ENCODE data around the gene NME7.
"Not testable (repeated sequence)": the region's sequence is repeated elsewhere in the genome, so short reads cannot be mapped to it uniquely, and the experiment has no call there.

NME7 gene

DNA sequence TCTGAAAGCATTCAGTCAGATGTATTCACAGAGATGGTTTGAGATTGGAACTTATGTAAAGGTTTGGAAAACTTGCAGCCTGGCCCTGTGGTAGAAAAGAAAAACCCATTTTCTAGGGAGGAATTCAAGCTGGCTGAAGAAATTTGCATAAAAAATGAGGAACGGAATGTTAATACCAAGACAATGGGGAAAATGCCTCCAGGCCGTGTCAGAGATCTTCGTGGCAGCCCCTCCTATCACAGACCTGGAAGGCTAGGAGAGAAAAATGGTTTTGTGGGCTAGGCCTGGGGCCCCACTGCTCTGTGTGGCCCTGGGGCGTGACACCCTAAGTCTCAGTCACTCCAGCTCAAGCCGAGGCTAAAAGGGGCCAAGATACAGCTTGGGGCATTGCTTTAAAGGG lies 26.7 kb downstream of the NME7 start:
- no peaks in the 10 kb centered on the region for H3K27me3 ChIP-seq (ENCODE audit: low read depth, low read length)
- no peak overlapping the region for H3K4me2 ChIP-seq (ENCODE audit: low read length)
- no peak overlapping the region for H2AFZ ChIP-seq (ENCODE audit: low read depth, low read length)
- no peak overlapping the region for H3K9ac ChIP-seq (ENCODE audit: low read length)
- TF ChIP-seq EZH2phosphoT487 (IDR thresholded peaks at IDR 0.05; ENCODE audit: low read depth), result no peak
- TF ChIP-seq, protein P1, sequence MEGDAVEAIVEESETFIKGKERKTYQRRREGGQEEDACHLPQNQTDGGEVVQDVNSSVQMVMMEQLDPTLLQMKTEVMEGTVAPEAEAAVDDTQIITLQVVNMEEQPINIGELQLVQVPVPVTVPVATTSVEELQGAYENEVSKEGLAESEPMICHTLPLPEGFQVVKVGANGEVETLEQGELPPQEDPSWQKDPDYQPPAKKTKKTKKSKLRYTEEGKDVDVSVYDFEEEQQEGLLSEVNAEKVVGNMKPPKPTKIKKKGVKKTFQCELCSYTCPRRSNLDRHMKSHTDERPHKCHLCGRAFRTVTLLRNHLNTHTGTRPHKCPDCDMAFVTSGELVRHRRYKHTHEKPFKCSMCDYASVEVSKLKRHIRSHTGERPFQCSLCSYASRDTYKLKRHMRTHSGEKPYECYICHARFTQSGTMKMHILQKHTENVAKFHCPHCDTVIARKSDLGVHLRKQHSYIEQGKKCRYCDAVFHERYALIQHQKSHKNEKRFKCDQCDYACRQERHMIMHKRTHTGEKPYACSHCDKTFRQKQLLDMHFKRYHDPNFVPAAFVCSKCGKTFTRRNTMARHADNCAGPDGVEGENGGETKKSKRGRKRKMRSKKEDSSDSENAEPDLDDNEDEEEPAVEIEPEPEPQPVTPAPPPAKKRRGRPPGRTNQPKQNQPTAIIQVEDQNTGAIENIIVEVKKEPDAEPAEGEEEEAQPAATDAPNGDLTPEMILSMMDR (IDR thresholded peaks at IDR 0.05; ENCODE audit: low read depth, low read length), result no peak
- H3K4me3 ChIP-seq (ENCODE audit: low read length), result no peak overlapping the region
- no peaks in the 10 kb centered on the region for H3K36me3 ChIP-seq (replicated peaks; ENCODE audit: low read depth, low read length)
- no peaks in the 10 kb centered on the region; the same call in 1 of the 2 replicates for H3K4me1 ChIP-seq (ENCODE audit: low read length)
- H3K79me2 ChIP-seq (ENCODE audit: low read length), result no peaks in the 10 kb centered on the region
- no peak overlapping the region for H3K27ac ChIP-seq (ENCODE audit: low read length)
- H4K20me1 ChIP-seq (ENCODE audit: insufficient read depth, low read length), result no peaks in the 10 kb centered on the region
- no peaks in the 10 kb centered on the region for H3K9me3 ChIP-seq (ENCODE audit: insufficient read depth, low read length)

DNA sequence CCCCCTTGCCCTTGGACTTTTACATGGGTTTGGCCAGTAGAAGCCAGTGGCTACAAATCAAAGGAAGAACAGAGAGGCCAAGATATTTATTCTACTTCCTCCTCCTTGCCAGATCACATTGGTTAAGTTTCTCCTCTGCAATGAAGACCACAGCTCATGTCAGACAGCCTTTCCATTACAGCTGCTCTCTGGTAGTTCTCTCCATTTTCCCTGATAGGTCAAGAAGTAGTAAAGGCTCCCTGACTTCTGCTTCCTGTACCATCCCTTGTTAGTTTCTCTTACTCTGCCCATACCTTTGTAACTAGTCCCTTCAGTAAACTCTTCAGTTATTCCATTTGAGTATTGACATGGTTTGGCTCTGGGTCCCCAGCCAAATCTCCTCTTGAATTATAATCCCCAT lies 27.8 kb downstream of the NME7 start:
- no peaks in the 10 kb centered on the region for H3K9me3 ChIP-seq (ENCODE audit: insufficient read depth, low read length)
- H3K9ac ChIP-seq (ENCODE audit: low read length), result no peak overlapping the region
- TF ChIP-seq, protein P1 (IDR thresholded peaks at IDR 0.05; ENCODE audit: low read depth, low read length), result no peak
- TF ChIP-seq EZH2phosphoT487 (IDR thresholded peaks at IDR 0.05; ENCODE audit: low read depth), result no peak
- no peaks in the 10 kb centered on the region for H3K27me3 ChIP-seq (ENCODE audit: low read depth, low read length)
- H3K79me2 ChIP-seq (ENCODE audit: low read length), result no peaks in the 10 kb centered on the region
- H2AFZ ChIP-seq (ENCODE audit: low read depth, low read length), result no peak overlapping the region
- no peaks in the 10 kb centered on the region for H4K20me1 ChIP-seq (ENCODE audit: insufficient read depth, low read length)
- H3K4me3 ChIP-seq (ENCODE audit: low read length), result no peak overlapping the region
- H3K4me2 ChIP-seq (ENCODE audit: low read length), result no peak overlapping the region
- no peak overlapping the region for H3K27ac ChIP-seq (ENCODE audit: low read length)
- H3K4me1 ChIP-seq (ENCODE audit: low read length), result no peaks in the 10 kb centered on the region; the same call in 1 of the 2 replicates
- H3K36me3 ChIP-seq (replicated peaks; ENCODE audit: low read depth, low read length), result no peaks in the 10 kb centered on the region

DNA sequence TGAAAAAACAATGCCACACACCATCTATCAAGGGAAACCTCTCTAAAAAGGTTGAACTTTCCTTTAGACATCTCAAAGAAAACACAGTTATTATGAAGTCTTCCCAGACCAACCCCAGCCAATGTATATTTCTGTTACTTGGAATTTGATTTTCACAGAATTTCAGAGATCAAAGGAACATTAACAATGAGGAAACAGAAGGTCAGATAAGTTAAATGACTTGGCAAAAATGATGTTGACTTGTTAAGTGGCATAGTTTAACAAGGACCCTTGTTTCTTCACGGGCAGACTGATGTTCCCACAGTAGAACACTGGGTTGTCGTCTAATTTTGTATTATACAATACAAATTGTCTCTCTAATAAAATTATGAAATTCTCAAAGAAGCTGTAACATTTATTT lies 29.0 kb downstream of the NME7 start:
- H2AFZ ChIP-seq (ENCODE audit: low read depth, low read length), result no peak overlapping the region

DNA sequence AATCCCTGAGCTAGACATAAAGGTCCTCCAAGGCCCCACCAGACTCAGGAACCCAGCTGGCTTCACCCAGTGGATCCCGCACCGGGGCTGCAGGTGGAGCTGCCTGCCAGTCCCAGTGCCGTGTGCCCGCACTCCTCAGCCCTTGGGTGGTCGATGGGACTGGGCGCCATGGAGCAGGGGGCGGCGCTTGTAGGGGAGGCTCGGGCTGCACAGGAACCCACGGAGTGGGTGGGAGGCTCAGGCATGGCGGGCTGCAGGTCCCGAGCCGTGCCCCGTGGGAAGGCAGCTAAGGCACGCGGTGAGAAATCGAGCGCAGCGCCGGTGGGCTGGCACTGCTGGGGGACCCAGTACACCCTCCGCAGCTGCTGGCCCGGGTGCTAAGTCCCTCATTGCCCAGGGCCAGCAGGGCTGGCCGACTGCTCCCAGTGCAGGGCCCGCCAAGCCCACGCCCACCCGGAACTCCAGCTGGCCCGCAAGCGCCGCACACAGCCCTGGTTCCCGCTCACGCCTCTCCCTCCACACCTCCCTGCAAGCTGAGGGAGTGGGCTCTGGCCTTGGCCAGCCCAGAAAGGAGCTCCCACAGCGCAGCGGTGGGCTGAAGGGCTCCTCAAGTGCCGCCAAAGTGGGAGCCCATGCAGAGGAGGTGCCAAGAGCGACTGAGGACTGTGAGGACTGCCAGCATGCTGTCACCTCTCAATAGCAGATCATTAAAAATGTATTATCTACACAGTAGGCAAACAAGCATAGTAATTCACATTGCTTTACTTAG lies 30.5 kb downstream of the NME7 start:
- H3K79me2 ChIP-seq (ENCODE audit: low read length); H3K27ac ChIP-seq (ENCODE audit: low read length); H3K9me3 ChIP-seq (ENCODE audit: insufficient read depth, low read length); H3K4me3 ChIP-seq (ENCODE audit: low read length); H3K36me3 ChIP-seq (replicated peaks; ENCODE audit: low read depth, low read length); H2AFZ ChIP-seq (ENCODE audit: low read depth, low read length); H3K4me1 ChIP-seq (ENCODE audit: low read length); H3K4me2 ChIP-seq (ENCODE audit: low read length); H3K9ac ChIP-seq (ENCODE audit: low read length); H4K20me1 ChIP-seq (ENCODE audit: insufficient read depth, low read length); H3K27me3 ChIP-seq (ENCODE audit: low read depth, low read length): not testable (repeated sequence)

More for the DNA sequence above, 29.0 kb downstream of the NME7 start:
- Histone ChIP-seq H3K4me3 (ENCODE audit: low read length) (no peak overlapping the region), H3K4me1 (ENCODE audit: low read length) (no peaks in the 10 kb centered on the region; the same call in 1 of the 2 replicates), H3K36me3 (replicated peaks; ENCODE audit: low read depth, low read length) (no peaks in the 10 kb centered on the region), H3K79me2 (ENCODE audit: low read length) (no peaks in the 10 kb centered on the region), H3K9me3 (ENCODE audit: insufficient read depth, low read length) (no peaks in the 10 kb centered on the region), H3K27me3 (ENCODE audit: low read depth, low read length) (no peaks in the 10 kb centered on the region), H3K9ac (ENCODE audit: low read length) (no peak overlapping the region), H4K20me1 (ENCODE audit: insufficient read depth, low read length) (no peaks in the 10 kb centered on the region), H3K4me2 (ENCODE audit: low read length) (no peak overlapping the region), H3K27ac (ENCODE audit: low read length) (no peak overlapping the region)
- TF ChIP-seq EZH2phosphoT487 (IDR thresholded peaks at IDR 0.05; ENCODE audit: low read depth), result no peak

DNA sequence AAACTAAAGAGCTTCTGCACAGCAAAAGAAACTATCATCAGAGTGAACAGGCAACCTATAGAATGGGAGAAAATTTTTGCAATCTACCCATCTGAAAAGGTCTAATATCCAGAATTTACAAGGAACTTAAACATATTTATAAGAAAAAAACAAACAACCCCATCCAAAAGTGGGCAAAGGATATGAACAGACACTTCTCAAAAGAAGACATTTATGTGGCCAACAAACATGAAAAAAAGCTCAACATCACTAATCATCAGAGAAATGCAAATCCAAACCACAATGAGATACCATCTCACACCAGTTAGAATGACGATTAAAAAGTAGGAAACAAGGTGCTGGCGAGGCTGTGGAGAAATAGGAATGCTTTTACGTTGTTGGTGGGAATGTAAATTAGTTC lies 32.9 kb downstream of the NME7 start:
- H3K27me3 ChIP-seq (ENCODE audit: low read depth, low read length); H3K4me1 ChIP-seq (ENCODE audit: low read length); H3K79me2 ChIP-seq (ENCODE audit: low read length); H2AFZ ChIP-seq (ENCODE audit: low read depth, low read length); H3K9me3 ChIP-seq (ENCODE audit: insufficient read depth, low read length); H3K27ac ChIP-seq (ENCODE audit: low read length); H3K4me2 ChIP-seq (ENCODE audit: low read length); H4K20me1 ChIP-seq (ENCODE audit: insufficient read depth, low read length); H3K9ac ChIP-seq (ENCODE audit: low read length); H3K4me3 ChIP-seq (ENCODE audit: low read length); H3K36me3 ChIP-seq (replicated peaks; ENCODE audit: low read depth, low read length): not testable (repeated sequence)

Data from OCI-LY3 (cell line).